GM12878 (cell line): ENCODE data around the gene PPHLN1. TPM values are rescaled to one million over a fixed set of nuclear protein-coding genes. Genes with fewer than 3 reads are reported as not detected.

Experiments
- ATAC-seq: fragments of 200-7000 bp; cut with Tn5 transposase; 3 replicates; pipeline ENCODE4 v1.9.1; 2020; ENCODE audit warnings: mild to moderate bottlenecking, moderate library complexity
- BruUV-seq: library from RNA; stranded (reverse); fragments of 400-500 nt; replicated peaks from 2 replicates; lab custom pipeline; 2021; lab: Mats Ljungman, UMichigan
- CTCF ChIA-PET: fragments of 300-600 bp; sonication (Branson Sonifier 250); formaldehyde crosslinking; extraction: SDS; loops from one replicate; lab custom pipeline; 2021; ENCODE audit warnings: inconsistent platforms; lab: Yijun Ruan, JAX
- POLR2A ChIA-PET: fragments of 350-600 bp; formaldehyde crosslinking; extraction: SDS; loops from one replicate; lab custom pipeline; 2021; ENCODE audit warnings: inconsistent platforms; lab: Charles Lee
- RAD21 ChIA-PET: fragments of 300-600 bp; sonication (Branson Sonifier 250); formaldehyde crosslinking; loops from one replicate; lab custom pipeline; 2023; ENCODE audit warnings: antibody characterized with exemption; ENCODE audit not compliant: unreplicated experiment; lab: Charles Lee
- SMC1A ChIA-PET: fragments of 300-600 bp; sonication (Branson Sonifier 250); formaldehyde crosslinking; loops from one replicate; lab custom pipeline; 2023; ENCODE audit not compliant: unreplicated experiment, uncharacterized antibody; lab: Charles Lee
- DNase-seq: peaks from one replicate; pipeline ENCODE4 v3.0.0-alpha.2; 2011; ENCODE audit warnings: low read depth, low spot score
- FAIRE-seq: peaks from 3 replicates; lab custom pipeline; 2011; peaks lifted over from hg19 to GRCh38; lab: Jason Lieb, UNC
- H2AFZ ChIP-seq: 2 replicates; pipeline ENCODE4 v1.6.0; 2011; ENCODE audit warnings: low read depth, low read length, control low read depth; ENCODE audit not compliant: control insufficient read depth
- H3K27ac ChIP-seq: 2 replicates; pipeline ENCODE4 v1.5.1; 2011; ENCODE audit warnings: control low read depth; ENCODE audit not compliant: control insufficient read depth, insufficient read depth
- H3K27me3 ChIP-seq, 2 experiments: replicated peaks in 1 of 2; 2 replicates each; pipeline versions ENCODE4 v1.6.0 to v1.6.1; 2011; ENCODE audit warnings: low read length in 1 of 2; ENCODE audit not compliant: control insufficient read depth in 2 of 2, insufficient read depth in 2 of 2
- H3K36me3 ChIP-seq, 2 experiments: 2 replicates each; pipeline ENCODE4 v1.5.1; 2011; ENCODE audit warnings: low read length in 1 of 2; ENCODE audit not compliant: control insufficient read depth in 2 of 2, insufficient read depth in 2 of 2
- H3K4me1 ChIP-seq: 2 replicates; pipeline ENCODE4 v1.6.1; 2011; ENCODE audit warnings: mild to moderate bottlenecking, low read length, moderate library complexity, mixed read lengths; ENCODE audit not compliant: control insufficient read depth, insufficient read depth
- H3K4me2 ChIP-seq: 2 replicates; pipeline ENCODE4 v1.6.0; 2011; ENCODE audit warnings: control low read depth; ENCODE audit not compliant: control insufficient read depth, insufficient read depth
- H3K4me3 ChIP-seq: fragments of 200-600 bp; sonication (generic); 2 replicates; pipeline ENCODE4 v1.5.1; 2016
- H3K79me2 ChIP-seq: 2 replicates; pipeline ENCODE4 v1.6.0; 2011; ENCODE audit warnings: low read length; ENCODE audit not compliant: control insufficient read depth, insufficient read depth
- H3K9ac ChIP-seq: 2 replicates; pipeline ENCODE4 v1.8.0; 2011; ENCODE audit warnings: low read length, control low read depth, mixed read lengths; ENCODE audit not compliant: control insufficient read depth, insufficient read depth
- H3K9me3 ChIP-seq: replicated peaks from 3 replicates; pipeline ENCODE4 v1.5.1; 2011; ENCODE audit warnings: mild to moderate bottlenecking, low read length; ENCODE audit not compliant: control insufficient read depth, insufficient read depth
- H4K20me1 ChIP-seq: 2 replicates; pipeline ENCODE4 v1.6.0; 2011; ENCODE audit not compliant: control insufficient read depth, insufficient read depth
- IRF4 ChIP-seq: IDR thresholded peaks from 2 replicates; pipeline ENCODE4 v1.6.1; 2011; ENCODE audit warnings: low read depth, low read length
- LARP7 ChIP-seq: fragments of 450-650 bp; IDR thresholded peaks from 2 replicates; pipeline ENCODE4 v1.6.1; 2017; ENCODE audit warnings: mild to moderate bottlenecking
- MTA3 ChIP-seq: IDR thresholded peaks from 2 replicates; pipeline ENCODE4 v1.6.1; 2012; ENCODE audit warnings: low read length, inconsistent platforms, borderline replicate concordance
- MXI1 ChIP-seq: fragments of 150-350 bp; IDR thresholded peaks from 2 replicates; pipeline ENCODE4 v1.6.1; 2011; ENCODE audit warnings: low read depth, mild to moderate bottlenecking, inconsistent platforms, low read length, improper control_type of control experiment
- PML ChIP-seq: IDR thresholded peaks from 2 replicates; pipeline ENCODE4 v1.6.1; 2012; ENCODE audit warnings: low read length, inconsistent platforms
- RFX5 ChIP-seq: IDR thresholded peaks from 2 replicates; pipeline ENCODE4 v1.6.1; 2011; ENCODE audit warnings: low read depth, low read length, improper control_type of control experiment
- WGBS: methylation state at CpG from one replicate; pipeline ENCODE4 v1.1.6; 2016; ENCODE audit warnings: low lambda C conversion rate; ENCODE audit not compliant: insufficient replicate concordance, insufficient coverage; ENCODE audit errors: missing lambda C conversion rate; 5-methylcytosine and 5-hydroxymethylcytosine counted together
- in situ Hi-C: fragments of 300-500 bp; cut with MboI; formaldehyde crosslinking; loops from 9 replicates; pipeline ENCODE4 v1.14.3; 2018; ENCODE audit warnings: mixed read lengths
- intact Hi-C: fragments of 100-400 bp; cut with micrococcal nuclease; formaldehyde crosslinking; loops from one replicate; pipeline ENCODE4 v1.14.2; 2022; ENCODE audit not compliant: unreplicated experiment
- polyA plus RNA-seq, 11 experiments: library from polyadenylated mRNA; depleted of rRNA in 4 of 11; unstranded in 6 of 11; stranded (reverse) in 5 of 11; fragments of >200 nt; fragmentation: Nextera tagmentation in 4 of 11; fragmentation: Illumina TruSeq in 1 of 11; extraction: Ambion mirVana in 4 of 11; extraction: Trizol in 1 of 11; gene quantifications; 1 replicate in 1 of 11; 2 replicates in 10 of 11; pipeline versions ENCODE4 v1.2.1 to v1.2.3, GENCODE V29; 2011 to 2016; ENCODE audit warnings: inconsistent platforms in 2 of 11, missing spikeins in 2 of 11, low read depth in 1 of 11
- total RNA-seq, 4 experiments: library from RNA; depleted of rRNA in 3 of 4; stranded (reverse); fragments of >200 nt in 3 of 4; fragmentation: Illumina TruSeq in 1 of 4; extraction: Trizol in 1 of 4; gene quantifications; 2 replicates each; pipeline versions ENCODE4 v1.2.1 to v1.2.3, GENCODE V29; 2013 to 2021
- TF ChIP-seq, protein P1 (sequence below): fragments of 450-650 bp; IDR thresholded peaks from 2 replicates; pipeline ENCODE4 v1.6.1; 2017; ENCODE audit warnings: low read depth, mild to moderate bottlenecking, moderate library complexity
- TF ChIP-seq, protein P2 (sequence below), 3 experiments: IDR thresholded peaks in 2 of 3; conservative IDR thresholded peaks in 1 of 3; 2 replicates each; pipeline ENCODE4 v1.5.1; 2011; ENCODE audit warnings: low read depth in 3 of 3, low read length in 3 of 3, mild to moderate bottlenecking in 3 of 3, control low read depth in 2 of 3, moderate library complexity in 2 of 3, inconsistent platforms in 1 of 3, mixed read lengths in 1 of 3; ENCODE audit not compliant: control insufficient read depth in 2 of 3, insufficient read depth in 1 of 3; ENCODE audit errors: extremely low read depth in 1 of 3

Gene PPHLN1
- total and polyA plus RNA-seq, 10 of the 15 experiments (the other 5 are each of a cell fraction or from before 2014, with no cell fraction given), result 73.6 to 117 (median 92.1) TPM

DNA sequence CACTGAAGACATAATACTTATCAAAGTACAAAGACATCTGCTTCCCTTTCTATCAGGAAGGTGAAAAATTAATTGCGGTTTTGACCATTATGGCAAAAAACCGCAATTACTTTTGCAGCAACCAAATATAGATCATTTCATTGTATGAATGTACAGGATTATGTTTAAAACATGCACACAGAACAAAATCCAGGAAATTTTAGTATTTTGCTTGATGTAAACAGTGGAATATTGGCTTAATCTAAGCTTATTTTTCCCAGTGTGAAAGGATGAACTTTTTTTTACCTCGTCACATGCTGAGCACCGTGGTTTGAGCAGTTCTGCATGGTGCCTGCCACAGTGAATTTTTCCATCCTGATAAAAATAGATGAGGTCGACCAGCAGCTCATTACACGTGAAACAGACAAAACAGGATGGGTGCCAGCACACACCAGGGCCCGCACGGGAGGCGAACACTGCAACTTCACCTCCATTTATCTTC is 142.4 kb downstream of the PPHLN1 start (continued):
- TF ChIP-seq MTA3 (no peak), IRF4 (no peak), LARP7 (no peak)

DNA sequence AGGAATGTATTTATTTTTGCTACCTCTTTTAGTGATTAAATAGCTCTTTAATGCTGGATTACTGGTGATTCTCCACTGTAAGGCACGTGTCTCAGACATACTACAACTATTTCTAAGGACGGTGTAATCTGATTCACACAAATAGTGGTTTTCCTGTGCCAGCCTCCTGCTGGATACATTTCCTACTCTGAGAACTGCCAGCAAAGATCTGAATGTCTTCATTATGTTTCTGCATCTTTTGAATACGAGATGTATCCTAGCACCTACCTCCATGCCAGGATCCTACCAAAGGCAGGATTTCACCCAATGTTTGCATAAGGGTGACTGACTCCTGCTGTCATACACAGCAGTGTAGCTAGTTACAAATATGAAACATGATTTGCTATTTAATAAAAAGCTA is 143.0 kb downstream of the PPHLN1 start:
- no peaks in the 10 kb centered on the region for H3K36me3 ChIP-seq
- WGBS, result 0% methylated on average over 3 of the region's 3 CpGs
- intact Hi-C loops (loop anchor here (5.0 to 10.0 kb wide), 2 partner anchors 324 to 1288 kb away; partner anchors contain the start of genes GXYLT1, IRAK4 and PUS7L), in situ Hi-C loops (no loop called here)
- FAIRE-seq, result no peak
- H3K4me2 ChIP-seq, result peak overlapping the region; percentile 96
- peak overlapping the region; percentile 72 for H3K27ac ChIP-seq
- no peak for DNase-seq
- TF ChIP-seq, protein P1, sequence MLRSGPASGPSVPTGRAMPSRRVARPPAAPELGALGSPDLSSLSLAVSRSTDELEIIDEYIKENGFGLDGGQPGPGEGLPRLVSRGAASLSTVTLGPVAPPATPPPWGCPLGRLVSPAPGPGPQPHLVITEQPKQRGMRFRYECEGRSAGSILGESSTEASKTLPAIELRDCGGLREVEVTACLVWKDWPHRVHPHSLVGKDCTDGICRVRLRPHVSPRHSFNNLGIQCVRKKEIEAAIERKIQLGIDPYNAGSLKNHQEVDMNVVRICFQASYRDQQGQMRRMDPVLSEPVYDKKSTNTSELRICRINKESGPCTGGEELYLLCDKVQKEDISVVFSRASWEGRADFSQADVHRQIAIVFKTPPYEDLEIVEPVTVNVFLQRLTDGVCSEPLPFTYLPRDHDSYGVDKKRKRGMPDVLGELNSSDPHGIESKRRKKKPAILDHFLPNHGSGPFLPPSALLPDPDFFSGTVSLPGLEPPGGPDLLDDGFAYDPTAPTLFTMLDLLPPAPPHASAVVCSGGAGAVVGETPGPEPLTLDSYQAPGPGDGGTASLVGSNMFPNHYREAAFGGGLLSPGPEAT, result no peak
- TF ChIP-seq PML (0 out of 2 replicates have a peak, but pooled peaks have one; percentile 0), RFX5 (no peak), MXI1 (no peak)
- TF ChIP-seq, protein P2, sequence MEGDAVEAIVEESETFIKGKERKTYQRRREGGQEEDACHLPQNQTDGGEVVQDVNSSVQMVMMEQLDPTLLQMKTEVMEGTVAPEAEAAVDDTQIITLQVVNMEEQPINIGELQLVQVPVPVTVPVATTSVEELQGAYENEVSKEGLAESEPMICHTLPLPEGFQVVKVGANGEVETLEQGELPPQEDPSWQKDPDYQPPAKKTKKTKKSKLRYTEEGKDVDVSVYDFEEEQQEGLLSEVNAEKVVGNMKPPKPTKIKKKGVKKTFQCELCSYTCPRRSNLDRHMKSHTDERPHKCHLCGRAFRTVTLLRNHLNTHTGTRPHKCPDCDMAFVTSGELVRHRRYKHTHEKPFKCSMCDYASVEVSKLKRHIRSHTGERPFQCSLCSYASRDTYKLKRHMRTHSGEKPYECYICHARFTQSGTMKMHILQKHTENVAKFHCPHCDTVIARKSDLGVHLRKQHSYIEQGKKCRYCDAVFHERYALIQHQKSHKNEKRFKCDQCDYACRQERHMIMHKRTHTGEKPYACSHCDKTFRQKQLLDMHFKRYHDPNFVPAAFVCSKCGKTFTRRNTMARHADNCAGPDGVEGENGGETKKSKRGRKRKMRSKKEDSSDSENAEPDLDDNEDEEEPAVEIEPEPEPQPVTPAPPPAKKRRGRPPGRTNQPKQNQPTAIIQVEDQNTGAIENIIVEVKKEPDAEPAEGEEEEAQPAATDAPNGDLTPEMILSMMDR (IDR thresholded peaks at IDR 0.05 in 2 of 3, conservative IDR thresholded peaks at IDR 0.05 in 1 of 3; ENCODE audit: control insufficient read depth in 2 of 3, extremely low read depth in 1 of 3, insufficient read depth in 1 of 3, low read depth in 3 of 3, low read length in 3 of 3), result no peak
- no TSS peak for BruUV-seq
- H3K4me3 ChIP-seq, result peak overlapping the region; percentile 52
- no peaks in the 10 kb centered on the region for H3K79me2 ChIP-seq
- ChIA-PET SMC1A (interaction anchor here (1.0 to 6.4 kb wide), 18 partner anchors 10 to 869 kb away, joined by 3 to 40 read pairs (median 6); no protein-coding TSS in a partner anchor), RAD21 (interaction anchor here (0.6 to 3.3 kb wide), 10 partner anchors 8 to 869 kb away, joined by 3 to 25 read pairs (median 5); no protein-coding TSS in a partner anchor), POLR2A (interaction anchor here (0.6 to 1.4 kb wide), 3 partner anchors 10 to 66 kb away, joined by 3 to 6 read pairs (median 3); no protein-coding TSS in a partner anchor), CTCF (interaction anchor here (0.7 to 11.4 kb wide), 8 partner anchors 10 to 869 kb away, joined by 3 to 87 read pairs (median 8); no protein-coding TSS in a partner anchor)
- peak; percentile 19 for ATAC-seq
- no peak overlapping the region for H3K9ac ChIP-seq
- H3K27me3 ChIP-seq, result no peaks in the 10 kb centered on the region
- no peaks in the 10 kb centered on the region for H4K20me1 ChIP-seq
- H2AFZ ChIP-seq, result peak overlapping the region; percentile 54
- no peaks in the 10 kb centered on the region for H3K9me3 ChIP-seq
- peaks cover 18% of the 10 kb centered on the region for H3K4me1 ChIP-seq
